Lung (tissue), 12 donors: ENCODE data around the gene PNMA1. TPM values are rescaled to one million over a fixed set of nuclear protein-coding genes. Genes with fewer than 3 reads are reported as not detected.

Source experiments
- ATAC-seq: fragments of 200-7000 bp; cut with Tn5 transposase; one replicate; pipeline ENCODE4 v1.9.1; 2020; ENCODE audit warnings: moderate number of reproducible peaks; ENCODE audit not compliant: insufficient read depth, low FRiP score
- DNase-seq, 3 donors: peaks; one replicate each; pipeline ENCODE4 v3.0.0-alpha.2; 2013 to 2017
- H3K27ac ChIP-seq, 2 donors: one replicate each; pipeline ENCODE4 v1.5.1; 2013; ENCODE audit warnings: mild to moderate bottlenecking in 2 of 2, moderate library complexity in 2 of 2, control low read depth in 1 of 2, inconsistent platforms in 1 of 2, low read depth in 1 of 2, low read length in 1 of 2
- H3K27me3 ChIP-seq, 3 donors: one replicate each; pipeline ENCODE4 v1.5.1; 2013; ENCODE audit warnings: low read length in 2 of 3; ENCODE audit not compliant: control insufficient read depth in 3 of 3, insufficient read depth in 3 of 3
- H3K36me3 ChIP-seq, 4 donors: one replicate each; pipeline ENCODE4 v1.5.1; 2013; ENCODE audit warnings: low read length in 4 of 4, mild to moderate bottlenecking in 1 of 4, moderate library complexity in 1 of 4; ENCODE audit not compliant: control insufficient read depth in 4 of 4, insufficient read depth in 4 of 4
- H3K4me1 ChIP-seq, 5 donors: one replicate each; pipeline ENCODE4 v1.5.1; 2013; ENCODE audit warnings: low read length in 5 of 5, mild to moderate bottlenecking in 2 of 5, moderate library complexity in 1 of 5; ENCODE audit not compliant: control insufficient read depth in 5 of 5, insufficient read depth in 5 of 5
- H3K4me3 ChIP-seq: one replicate; pipeline ENCODE4 v1.5.1; 2013; ENCODE audit warnings: mild to moderate bottlenecking, control low read depth, moderate library complexity
- H3K9ac ChIP-seq, 2 donors: one replicate each; pipeline ENCODE4 v1.5.1; 2013; ENCODE audit warnings: low read length in 2 of 2, control low read depth in 1 of 2; ENCODE audit not compliant: insufficient read depth in 1 of 2
- H3K9me3 ChIP-seq, 4 donors: one replicate each; pipeline ENCODE4 v1.5.1; 2013; ENCODE audit warnings: low read length in 3 of 4, mild to moderate bottlenecking in 1 of 4, moderate library complexity in 1 of 4; ENCODE audit not compliant: control insufficient read depth in 4 of 4, insufficient read depth in 3 of 4
- CTCF ChIP-seq: IDR thresholded peaks from 2 replicates; pipeline ENCODE4 v1.5.1; 2012; ENCODE audit warnings: mild to moderate bottlenecking; ENCODE audit errors: control extremely low read depth, extremely low read depth
- WGBS, 2 donors: extraction: QIAGEN DNeasy Blood & Tissue Kit; methylation state at CpG; one replicate each; pipeline ENCODE4 v1.1.7; 2013; 5-methylcytosine and 5-hydroxymethylcytosine counted together
- polyA plus RNA-seq, 2 donors: library from polyadenylated mRNA; stranded (reverse); fragments of 200-250 nt; gene quantifications; one replicate each; pipeline ENCODE4 v1.2.1, GENCODE V29; 2013
- total RNA-seq, 2 donors: library from RNA; depleted of rRNA in 1 of 2; stranded (reverse); fragments of >200 nt in 1 of 2; gene quantifications; one replicate each; pipeline ENCODE4 v1.2.1, GENCODE V29; 2014 to 2021
- donor health status: control.
- donor health status: control.
- donor health status: Bipolar disorder and iron deficiency.
- donor health status: healthy.
- donor health status: DM: yes; HTN: yes; CAD: no.

PNMA1 gene
- total and polyA plus RNA-seq, 4 donors: 11.0 to 34.1 (median 25.7) TPM

GRCh38 chr14:73715707-73716106 is 1.5 kb upstream of the PNMA1 start:
- H3K9ac ChIP-seq: no peak overlapping the region
- H3K4me3 ChIP-seq: no peak overlapping the region
- H3K27me3 ChIP-seq: no peaks in the 10 kb centered on the region
- 95% methylated on average over 4 of the region's 4 CpGs for WGBS, 2 donors
- H3K4me1 ChIP-seq: peaks cover 0 to 47% (median 13%) of the 10 kb centered on the region in 5 donors
- H3K36me3 ChIP-seq: peaks cover 3 to 32% (median 19%) of the 10 kb centered on the region in 4 donors
- ATAC-seq (no peak), DNase-seq (no peak)
- no peaks in the 10 kb centered on the region for H3K9me3 ChIP-seq
- no peak overlapping the region for H3K27ac ChIP-seq
- no peak for TF ChIP-seq CTCF

- peaks cover 3 to 27% (median 17%) of the 10 kb centered on the region in 4 donors for H3K36me3 ChIP-seq
- no peaks in the 10 kb centered on the region for H3K27me3 ChIP-seq
- 54 to 58% methylated on average over 7 of the region's 7 CpGs for WGBS, 2 donors
- H3K9me3 ChIP-seq: no peaks in the 10 kb centered on the region
- no peak for TF ChIP-seq CTCF
- H3K4me3 ChIP-seq: no peak overlapping the region
- peak overlapping the region in 1 of 2 donors; percentile 50 for H3K9ac ChIP-seq
- DNase-seq (no peak), ATAC-seq (no peak)
- peaks cover 0 to 47% (median 14%) of the 10 kb centered on the region in 5 donors for H3K4me1 ChIP-seq
- peak overlapping the region in 1 of 2 donors; percentile 62 for H3K27ac ChIP-seq
These were observed 485 bp upstream of the PNMA1 start for GRCh38 chr14:73714656-73715081.

GRCh38 chr14:73713206-73713802 is 880 bp downstream of the PNMA1 start:
- H3K36me3 ChIP-seq: peaks cover under 1 to 19% (median 13%) of the 10 kb centered on the region in 4 donors
- H3K27me3 ChIP-seq: no peaks in the 10 kb centered on the region
- peak overlapping the region; percentile 90 to 93 for H3K27ac ChIP-seq
- H3K4me1 ChIP-seq: peaks cover 0 to 39% (median 14%) of the 10 kb centered on the region in 5 donors
- H3K9me3 ChIP-seq: no peaks in the 10 kb centered on the region
- no peak for TF ChIP-seq CTCF
- WGBS, 2 donors: 6 to 17% methylated on average over 21 of the region's 21 CpGs
- H3K9ac ChIP-seq: peak overlapping the region; percentile 44 to 82
- DNase-seq: peak in 1 of 3 donors; percentile 68
- peak overlapping the region; percentile 76 for H3K4me3 ChIP-seq
- ATAC-seq: no peak
